DND-41 (cell line): Measurements from ENCODE around the gene FEZ2.

Experiments
- CTCF ChIP-seq: IDR thresholded peaks from 2 replicates; pipeline ENCODE4 v1.5.1; 2012; ENCODE audit warnings: borderline replicate concordance, low read length, moderate library complexity, mild to moderate bottlenecking; ENCODE audit not compliant: poor library complexity, severe bottlenecking; ENCODE audit errors: extremely low read depth
- EZH2 ChIP-seq: IDR thresholded peaks from 3 replicates; pipeline ENCODE4 v1.6.1; 2012; ENCODE audit warnings: borderline replicate concordance, low read depth, mild to moderate bottlenecking, moderate library complexity, low read length, inconsistent platforms; ENCODE audit not compliant: severe bottlenecking

DNA sequence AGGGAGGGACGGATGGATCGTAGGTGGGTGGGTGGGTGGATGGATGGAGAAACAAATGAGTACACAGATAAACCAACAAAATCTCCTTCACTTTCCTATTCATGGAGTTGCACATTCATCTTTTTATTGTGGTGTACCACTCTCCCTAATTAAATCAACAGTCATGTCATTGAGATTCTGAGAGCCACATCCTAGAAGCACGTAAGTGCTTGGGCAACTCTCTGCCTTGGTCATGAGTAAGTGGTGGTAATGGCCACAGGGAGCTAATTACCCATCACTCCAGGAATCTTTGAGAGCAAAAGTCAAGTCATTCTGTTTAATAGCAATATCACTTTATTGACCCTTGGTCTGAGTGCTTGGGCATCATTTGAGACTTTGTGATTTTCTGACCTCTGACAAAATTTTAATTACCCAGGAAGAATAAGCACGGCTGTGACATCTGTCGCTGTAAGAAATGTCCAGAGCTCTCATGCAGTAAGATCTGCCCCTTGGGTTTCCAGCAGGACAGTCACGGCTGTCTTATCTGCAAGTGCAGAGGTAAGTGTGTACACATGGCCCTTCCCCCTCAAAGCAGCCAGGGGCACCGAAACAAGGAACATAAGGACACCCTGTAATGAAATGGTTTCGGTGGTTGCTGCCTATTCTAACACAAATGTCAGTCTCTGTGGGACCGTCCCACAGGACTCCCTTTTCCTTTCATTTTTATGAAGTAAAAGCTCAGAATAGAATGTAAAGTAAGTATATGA lies 85.9 kb downstream of the FEZ2 start:
- TF ChIP-seq CTCF (no peak), EZH2 (no peak)
